Retinal pigment epithelial cell (primary cell): ENCODE data around the gene COLEC11.

Experiments
- DNase-seq: peaks from one replicate; pipeline ENCODE4 v3.0.0-alpha.2; 2010; ENCODE audit warnings: low read depth
- H3K4me3 ChIP-seq: 2 replicates; pipeline ENCODE4 v1.5.1; 2011; ENCODE audit warnings: mild to moderate bottlenecking, low read length, control low read depth, moderate library complexity
- TF ChIP-seq, protein P1 (sequence below): conservative IDR thresholded peaks from 2 replicates; pipeline ENCODE4 v1.5.1; 2011; ENCODE audit warnings: low read depth, low read length, control low read depth, inconsistent platforms

Gene COLEC11

DNA sequence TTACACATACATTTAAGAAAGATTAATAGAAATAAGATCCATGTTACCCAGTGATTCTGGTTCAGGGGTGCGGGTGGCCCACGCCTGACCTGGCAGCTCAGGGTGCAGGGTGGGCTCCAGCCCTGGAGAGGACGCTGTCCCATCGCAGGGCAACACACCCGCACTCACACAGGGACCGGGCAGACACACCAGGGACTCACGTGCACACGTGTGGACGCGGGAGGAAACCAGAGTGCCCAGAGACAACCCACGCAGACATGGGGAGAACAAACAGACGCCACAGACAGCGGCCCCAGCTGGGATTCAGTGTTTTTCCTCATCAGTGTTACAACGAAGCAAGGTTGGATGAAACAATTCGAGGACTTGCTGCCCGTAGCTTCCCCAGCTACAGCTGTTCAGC lies 54.7 kb downstream of the COLEC11 start:
- H3K4me3 ChIP-seq: no peak overlapping the region
- no peak for DNase-seq
- TF ChIP-seq, protein P1, sequence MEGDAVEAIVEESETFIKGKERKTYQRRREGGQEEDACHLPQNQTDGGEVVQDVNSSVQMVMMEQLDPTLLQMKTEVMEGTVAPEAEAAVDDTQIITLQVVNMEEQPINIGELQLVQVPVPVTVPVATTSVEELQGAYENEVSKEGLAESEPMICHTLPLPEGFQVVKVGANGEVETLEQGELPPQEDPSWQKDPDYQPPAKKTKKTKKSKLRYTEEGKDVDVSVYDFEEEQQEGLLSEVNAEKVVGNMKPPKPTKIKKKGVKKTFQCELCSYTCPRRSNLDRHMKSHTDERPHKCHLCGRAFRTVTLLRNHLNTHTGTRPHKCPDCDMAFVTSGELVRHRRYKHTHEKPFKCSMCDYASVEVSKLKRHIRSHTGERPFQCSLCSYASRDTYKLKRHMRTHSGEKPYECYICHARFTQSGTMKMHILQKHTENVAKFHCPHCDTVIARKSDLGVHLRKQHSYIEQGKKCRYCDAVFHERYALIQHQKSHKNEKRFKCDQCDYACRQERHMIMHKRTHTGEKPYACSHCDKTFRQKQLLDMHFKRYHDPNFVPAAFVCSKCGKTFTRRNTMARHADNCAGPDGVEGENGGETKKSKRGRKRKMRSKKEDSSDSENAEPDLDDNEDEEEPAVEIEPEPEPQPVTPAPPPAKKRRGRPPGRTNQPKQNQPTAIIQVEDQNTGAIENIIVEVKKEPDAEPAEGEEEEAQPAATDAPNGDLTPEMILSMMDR: no peak

DNA sequence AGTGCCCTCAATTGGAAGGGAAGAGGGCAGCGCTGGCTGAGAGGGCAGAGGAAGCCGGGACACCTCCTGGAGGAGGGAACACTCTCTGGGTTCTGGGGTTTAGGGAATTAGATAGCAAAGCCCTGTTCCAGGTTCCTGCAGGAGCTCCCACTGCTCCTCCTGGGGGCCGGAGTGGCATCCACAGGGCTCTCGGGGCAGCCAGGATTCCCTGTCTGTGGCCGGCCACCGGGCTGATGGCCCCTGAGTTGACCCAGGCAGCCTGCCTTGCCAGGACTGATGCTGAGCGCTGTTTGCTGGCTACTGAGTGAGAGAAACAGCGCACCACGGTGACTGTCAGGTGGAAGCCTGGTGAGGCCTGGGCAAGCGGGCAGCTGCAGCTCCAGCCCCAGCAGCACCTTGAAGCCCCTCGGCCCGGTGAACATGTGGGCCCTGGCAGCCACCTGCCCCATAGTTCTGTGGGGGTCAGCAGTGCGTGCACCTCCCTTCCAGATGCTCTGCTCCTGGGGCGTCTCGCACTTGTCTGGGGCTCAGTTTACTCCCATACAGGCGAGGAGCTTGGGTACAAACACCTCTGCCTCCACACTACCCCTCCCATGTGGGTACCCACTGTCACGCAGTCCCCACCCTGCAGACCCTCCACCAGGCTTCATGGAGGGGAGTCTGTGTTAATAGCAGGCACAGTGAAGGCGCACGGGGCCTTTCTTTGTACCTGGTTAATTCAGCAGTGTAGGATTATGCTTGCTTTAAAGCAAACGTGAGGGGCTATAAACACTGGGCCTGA lies 55.4 kb downstream of the COLEC11 start:
- TF ChIP-seq, protein P1: no peak
- DNase-seq: no peak
- H3K4me3 ChIP-seq: no peak overlapping the region

DNA sequence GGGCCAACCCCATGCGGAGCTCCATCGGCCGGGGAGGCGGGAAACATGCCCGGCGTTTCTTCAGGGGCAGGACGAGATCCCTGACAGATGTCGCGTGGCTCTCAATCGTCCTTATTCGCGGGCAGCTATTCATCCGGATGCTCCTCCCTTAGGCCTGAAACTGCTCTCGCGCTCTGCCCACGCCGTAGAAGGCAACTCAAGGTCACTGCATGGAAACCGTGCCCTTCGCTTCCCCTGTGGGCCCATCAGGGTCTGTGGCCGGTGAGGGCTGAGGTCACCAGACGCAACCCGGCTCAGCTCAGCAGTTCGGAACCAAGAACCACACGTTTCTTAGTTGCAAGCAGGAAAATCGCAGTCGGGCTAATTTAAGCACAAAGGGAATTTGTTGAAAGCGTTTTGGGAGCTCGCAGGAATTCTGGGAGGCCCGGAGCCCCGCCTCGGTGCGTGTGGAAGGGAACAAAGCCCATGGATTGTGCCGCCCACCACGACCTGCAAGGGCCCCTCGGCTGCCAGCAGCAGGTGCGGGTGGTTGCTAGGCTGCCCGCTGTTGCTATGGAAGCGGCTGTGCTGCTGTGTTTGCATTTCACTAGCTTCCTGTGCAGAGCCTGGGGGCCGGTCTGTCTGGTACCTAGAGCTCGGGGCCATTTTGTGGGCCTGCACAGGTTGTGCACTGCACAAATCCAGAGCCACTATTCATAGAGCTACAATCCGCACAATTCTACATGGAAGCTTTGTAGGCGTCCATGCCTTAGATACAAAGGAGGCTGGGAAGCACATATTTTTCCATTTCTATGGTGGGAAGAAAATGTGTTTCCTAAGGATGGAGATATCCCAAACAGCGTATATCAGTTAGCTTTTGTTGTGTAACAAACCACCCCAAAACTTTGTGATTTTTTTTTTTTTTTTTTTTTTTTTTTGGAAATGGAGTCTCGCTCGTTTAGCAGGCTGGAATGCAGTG lies 57.1 kb downstream of the COLEC11 start:
- peak overlapping the region; percentile 46 for H3K4me3 ChIP-seq
- TF ChIP-seq, protein P1: no peak
- no peak for DNase-seq

DNA sequence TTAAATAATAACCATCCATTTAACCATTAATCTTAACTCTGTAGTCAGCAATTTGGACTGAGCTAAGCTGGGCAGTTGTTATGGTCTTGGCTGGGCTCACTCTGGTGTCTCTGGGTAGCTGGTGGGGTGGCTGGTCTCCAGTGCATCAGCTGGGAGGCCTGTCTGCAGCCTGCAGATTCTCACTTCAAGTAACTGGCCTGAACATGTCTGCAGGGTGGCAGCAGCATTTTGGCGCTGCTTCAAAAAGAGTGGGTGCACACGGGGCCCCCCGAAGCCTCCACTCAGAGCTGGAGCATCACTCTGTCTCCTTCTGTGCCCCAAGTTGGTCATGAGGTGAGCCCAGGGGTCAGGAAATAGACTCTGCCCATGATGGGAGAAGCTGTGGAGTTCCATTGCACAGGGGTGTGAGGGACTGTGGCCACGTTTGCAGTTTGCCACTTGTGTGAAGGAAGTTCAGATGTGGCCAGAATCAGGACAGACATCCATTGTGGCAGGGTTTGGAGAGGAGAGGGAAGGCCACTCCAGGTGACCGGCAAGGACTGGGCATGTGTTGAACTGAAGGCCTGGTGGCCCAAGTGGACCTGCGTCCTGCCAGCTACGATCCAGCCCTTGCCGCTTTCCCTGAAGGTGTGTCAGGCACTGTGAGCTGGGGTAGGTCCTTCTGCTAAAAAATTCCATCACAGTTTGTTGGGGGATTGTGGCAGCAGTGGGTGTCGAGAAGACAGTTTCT lies 58.1 kb downstream of the COLEC11 start:
- TF ChIP-seq, protein P1: no peak
- no peak for DNase-seq

DNA sequence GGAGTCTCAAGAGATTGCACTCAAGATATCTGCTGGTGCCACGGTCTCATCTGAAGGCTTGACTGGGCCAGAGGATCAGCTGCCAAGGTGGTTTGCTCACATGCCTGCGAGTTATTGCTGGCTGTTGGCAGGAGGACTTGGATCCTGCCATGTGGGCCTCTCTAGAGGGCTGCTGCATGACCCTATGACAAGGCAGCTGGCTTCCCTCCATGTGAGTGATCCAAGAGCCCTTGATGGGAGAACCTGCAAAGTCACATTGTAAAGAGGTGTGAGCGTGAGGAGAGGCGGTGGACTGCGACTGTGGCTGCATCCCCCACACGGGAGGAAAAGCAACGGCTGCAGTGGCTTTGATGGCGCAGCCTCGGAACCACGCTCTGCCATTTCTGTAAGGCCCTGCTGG lies 59.1 kb downstream of the COLEC11 start:
- H3K4me3 ChIP-seq: no peak overlapping the region
- no peak for DNase-seq
- TF ChIP-seq, protein P1: no peak

More for the DNA sequence above, 58.1 kb downstream of the COLEC11 start:
- no peak overlapping the region for H3K4me3 ChIP-seq

DNA sequence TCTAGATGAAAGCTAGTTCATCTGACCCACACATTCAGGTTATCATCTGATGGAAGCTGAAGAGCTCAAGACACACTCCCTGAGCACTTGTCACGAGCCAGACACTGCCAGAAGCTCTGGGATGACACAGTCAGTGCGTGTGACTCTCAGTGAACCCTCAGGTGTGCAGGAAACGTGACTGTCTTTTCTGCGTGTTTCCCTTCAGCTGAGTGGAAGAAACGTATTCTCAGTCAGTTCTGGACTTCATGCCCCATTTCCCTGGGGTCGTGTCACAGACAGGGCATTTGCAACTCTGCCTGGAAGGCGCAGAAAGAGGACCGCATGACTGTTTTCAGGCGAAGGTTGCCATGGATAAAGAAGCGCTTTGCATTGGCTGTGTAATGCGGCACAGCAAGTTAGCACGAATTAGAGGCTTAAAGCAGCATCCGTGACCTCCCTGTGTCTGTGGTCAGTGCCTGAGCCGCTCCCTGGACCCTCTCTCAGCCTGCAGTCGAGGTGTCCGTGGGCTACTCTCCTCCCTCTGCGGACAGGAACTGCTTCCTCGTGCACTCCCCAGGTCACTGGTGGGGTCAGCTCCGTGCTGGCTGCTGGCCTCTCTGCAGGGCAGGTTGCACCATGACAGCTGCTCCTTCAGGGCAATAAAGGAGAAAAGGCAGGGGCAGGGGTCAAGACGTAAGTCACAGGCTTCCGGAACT lies 59.8 kb downstream of the COLEC11 start:
- TF ChIP-seq, protein P1: no peak
- no peak overlapping the region for H3K4me3 ChIP-seq
- DNase-seq: no peak
